SIG-M5 treated with dmso at 0.1 percent for 504 hours (cell line): ENCODE data around the gene DPEP2.
A peak's percentile ranks its signal among the peaks of the same experiment; 100 is the strongest.
"Not testable (repeated sequence)": the region's sequence is repeated elsewhere in the genome, so short reads cannot be mapped to it uniquely, and the experiment has no call there.

Source experiments
- DNase-seq: peaks from one replicate; lab custom pipeline; 2025; ENCODE audit not compliant: unreplicated experiment; lab: John Stamatoyannopoulos, UW

Gene DPEP2

GRCh38 chr16:67998779-67999688 lies at the start of gene DPEP2:
Gene DPEP2, minus strand, starts transcription at chr16:67999484. Its CDS starts 6,272 bp downstream, at chr16:67993212.
- peak; percentile 84 for DNase-seq

GRCh38 chr16:68047987-68048386 lies 48.7 kb upstream of the DPEP2 start:
- DNase-seq = no peak

DNA sequence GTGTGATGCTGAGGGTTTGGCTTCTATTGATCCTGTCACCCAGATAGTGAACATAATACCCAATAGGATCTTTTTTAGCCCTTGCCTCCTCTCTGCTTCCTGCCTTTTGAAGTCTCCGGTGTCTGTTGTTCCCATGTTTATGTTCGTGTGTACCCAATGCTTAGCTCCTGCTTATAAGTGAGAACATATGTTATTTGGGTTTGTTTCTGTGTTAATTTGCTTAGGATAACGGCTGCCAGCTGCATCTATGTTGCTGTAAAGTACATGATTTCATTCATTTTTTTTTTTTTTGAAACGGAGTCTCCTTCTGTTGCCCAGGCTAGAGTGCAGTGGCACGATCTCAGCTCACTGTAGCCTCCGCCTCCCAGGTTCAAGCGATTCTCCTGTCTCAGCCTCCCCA lies 46.8 kb upstream of the DPEP2 start:
- DNase-seq = no peak

GRCh38 chr16:68041783-68042182 lies 42.5 kb upstream of the DPEP2 start:
- peak; percentile 81 for DNase-seq

DNA sequence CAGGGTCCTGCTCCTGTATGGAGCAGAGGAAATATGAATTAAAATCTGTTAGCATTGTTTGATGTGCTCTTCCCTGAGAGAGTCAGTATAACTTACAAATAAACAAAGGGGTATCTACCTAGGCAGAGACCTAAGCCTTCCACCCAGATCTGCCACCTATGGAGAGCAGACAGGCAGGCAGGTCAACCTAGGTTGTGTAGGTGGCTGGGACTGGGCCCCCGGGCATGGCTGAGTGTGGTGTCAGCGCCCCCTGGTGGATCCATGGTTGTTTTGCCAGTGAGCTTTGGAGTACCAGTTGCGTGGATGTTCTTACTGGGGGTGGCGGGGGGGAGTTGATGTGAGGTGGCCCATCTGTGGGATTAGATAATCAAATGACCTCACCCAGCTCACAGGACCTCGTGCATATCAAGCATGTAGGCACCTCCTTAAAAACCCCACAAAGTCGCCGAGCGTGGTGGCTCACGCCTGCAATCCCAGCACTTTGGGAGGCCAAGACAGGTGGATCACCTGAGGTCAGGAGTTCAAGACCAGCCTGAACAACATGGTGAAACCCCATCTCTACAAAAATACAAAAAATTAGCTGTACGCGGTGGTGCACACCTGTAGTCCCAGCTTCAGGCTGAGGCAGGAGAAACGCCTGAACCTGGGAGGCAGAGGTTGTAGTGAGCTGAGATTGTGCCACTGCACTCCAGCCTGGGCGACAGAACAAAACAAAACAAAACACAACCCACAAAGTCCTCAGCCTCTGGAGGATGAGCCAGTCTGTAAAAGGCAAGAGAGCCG lies 41.4 kb upstream of the DPEP2 start:
- DNase-seq = peak; percentile 70

DNA sequence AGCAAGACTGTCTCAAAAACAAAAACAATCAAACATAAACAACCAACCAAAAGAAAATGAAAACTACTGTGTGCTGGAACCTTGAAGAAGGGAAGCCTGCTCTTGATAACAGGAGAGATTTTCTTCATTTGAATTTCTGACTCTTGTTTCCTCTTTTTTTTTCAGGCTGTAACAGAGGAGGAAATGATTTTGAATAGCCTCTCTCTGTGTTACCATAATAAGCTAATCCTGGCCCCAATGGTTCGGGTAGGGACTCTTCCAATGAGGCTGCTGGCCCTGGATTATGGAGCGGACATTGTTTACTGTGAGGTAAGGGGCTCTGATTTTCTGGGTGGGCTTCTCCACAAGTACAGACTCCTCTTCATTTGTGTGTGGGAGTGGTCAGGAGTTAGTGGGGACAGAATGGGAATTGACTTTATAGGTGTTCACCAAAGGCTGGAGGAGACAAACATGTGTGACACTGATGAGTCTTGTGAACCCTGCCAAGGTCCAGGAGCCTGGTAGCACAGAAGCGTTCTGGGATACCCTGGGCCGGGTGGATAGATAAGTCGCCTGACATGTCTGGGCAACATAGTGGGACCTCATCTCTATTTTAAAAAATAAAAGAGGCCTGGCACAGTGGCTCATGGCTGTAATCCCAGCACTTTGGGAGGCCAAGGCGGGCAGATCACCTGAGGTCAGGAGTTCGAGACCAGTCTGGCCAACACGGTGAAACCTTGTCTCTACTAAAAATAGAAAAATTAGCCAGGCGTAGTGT lies 38.7 kb upstream of the DPEP2 start:
- no peak for DNase-seq

GRCh38 chr16:68035227-68035626 lies 35.9 kb upstream of the DPEP2 start:
- no peak for DNase-seq

- DNase-seq = no peak
These were observed 33.8 kb upstream of the DPEP2 start for GRCh38 chr16:68033101-68033500.

DNA sequence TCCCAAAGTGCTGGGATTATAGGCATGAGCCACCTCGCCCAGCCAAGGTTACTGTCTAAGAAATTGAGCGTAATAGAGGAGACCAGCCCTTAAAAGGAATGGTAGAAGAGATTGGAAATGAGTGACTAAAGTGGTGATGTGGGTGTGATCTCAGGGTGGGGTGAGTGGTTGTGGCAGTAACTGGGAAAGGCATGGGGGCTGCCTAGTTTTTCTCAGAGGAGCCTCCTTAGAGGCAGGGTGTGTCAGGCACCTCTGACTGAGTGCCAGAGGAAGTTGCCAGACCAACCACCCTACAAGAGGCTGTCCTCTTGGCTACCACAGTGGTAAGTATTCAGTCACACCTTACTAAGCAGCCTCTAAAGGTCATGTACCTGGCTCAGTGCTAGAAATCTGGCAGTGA lies 32.7 kb upstream of the DPEP2 start:
- DNase-seq = no peak

- DNase-seq = not testable (repeated sequence)
These were observed 30.8 kb upstream of the DPEP2 start for GRCh38 chr16:68030108-68030507.

DNA sequence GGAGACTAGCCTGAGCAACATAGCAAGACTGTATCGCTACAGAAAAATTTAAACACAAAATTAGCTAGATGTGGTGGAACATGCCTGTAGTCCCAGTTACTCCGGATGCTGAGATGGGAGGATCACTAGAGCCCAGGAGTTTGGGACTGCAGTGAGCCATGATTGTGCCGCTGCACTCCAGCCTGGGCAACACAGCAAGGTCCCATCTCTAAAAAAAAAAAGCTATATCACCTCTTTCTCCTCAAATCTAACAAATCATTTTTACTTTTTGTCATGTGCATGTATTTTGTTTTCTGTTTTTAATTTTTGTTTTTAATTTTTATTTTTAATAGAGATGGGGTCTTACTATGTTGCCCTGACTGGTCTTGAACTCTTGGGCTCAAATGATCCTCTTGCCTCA lies 29.7 kb upstream of the DPEP2 start:
- no peak for DNase-seq

- DNase-seq = peak; percentile 85
These were observed 23.6 kb upstream of the DPEP2 start, which contains the start of the genes DDX28 and DUS2 for GRCh38 chr16:68022728-68023537. Gene DDX28, minus strand, starts transcription at chr16:68023232. Its CDS starts 30 bp downstream, at chr16:68023202. Gene DUS2, plus strand, starts transcription at chr16:68023284. Its CDS starts 14,740 bp downstream, at chr16:68038024.

DNA sequence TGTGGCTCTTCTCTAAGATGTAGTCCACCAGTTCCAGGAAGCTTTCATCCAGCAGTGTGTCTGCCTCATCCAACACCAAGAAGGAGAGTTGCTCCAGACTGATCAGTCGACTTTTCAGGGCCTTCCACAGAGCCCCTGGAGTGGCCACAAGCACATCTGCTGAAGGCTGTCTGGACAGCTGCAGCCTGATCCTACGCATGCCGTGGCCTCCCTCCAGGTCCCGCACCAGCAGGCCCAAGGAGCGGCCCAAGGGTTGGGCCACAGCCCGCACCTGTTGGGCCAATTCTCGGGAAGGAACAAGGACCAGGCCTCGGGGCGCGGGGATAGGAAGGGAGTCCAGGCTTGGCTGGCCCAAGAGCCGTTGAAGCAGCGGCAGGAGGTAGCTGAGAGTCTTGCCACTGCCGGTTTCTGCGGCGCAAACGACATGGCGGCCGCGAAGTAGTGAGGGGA lies 23.0 kb upstream of the DPEP2 start:
- DNase-seq = no peak

DNA sequence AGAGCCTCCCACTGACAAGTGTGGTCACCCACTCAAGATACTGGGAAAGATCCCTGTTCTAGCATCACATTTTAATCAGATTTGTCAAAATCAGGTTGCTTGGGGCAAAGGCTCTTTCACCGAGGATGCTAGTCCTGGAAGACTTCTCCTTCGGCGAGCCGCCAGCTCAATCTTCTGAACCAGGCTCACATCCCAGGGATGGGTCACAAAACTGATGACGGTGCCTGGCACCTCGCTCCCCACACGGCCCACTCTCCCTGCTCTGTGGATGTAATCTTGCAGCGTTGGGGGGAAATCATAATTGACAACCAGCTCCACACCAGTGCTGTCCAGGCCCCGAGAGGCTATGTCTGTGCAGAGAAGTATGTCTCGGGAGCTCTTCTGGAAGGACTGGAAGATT lies 22.2 kb upstream of the DPEP2 start:
- DNase-seq = no peak

GRCh38 chr16:68019167-68019680 lies 19.9 kb upstream of the DPEP2 start:
- DNase-seq = no peak

DNA sequence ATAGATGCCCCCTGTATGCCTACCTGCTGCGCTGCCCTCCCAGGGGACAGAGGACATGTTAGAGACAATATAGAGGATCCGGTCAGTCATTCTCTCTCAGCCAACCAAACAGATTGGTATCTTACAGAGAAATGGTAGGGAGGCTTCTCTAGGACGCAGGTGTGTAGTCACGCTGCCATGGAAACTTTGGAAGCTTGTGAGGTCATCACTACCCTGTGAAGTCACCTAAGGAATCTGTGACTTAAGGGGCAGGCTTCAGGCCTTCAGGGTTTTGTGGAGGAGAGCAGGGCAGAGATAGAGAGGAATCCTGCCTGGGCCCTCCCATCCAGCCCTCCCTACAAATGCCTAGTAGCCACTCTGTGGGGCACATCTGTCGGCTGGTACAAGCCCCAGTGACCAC lies 16.4 kb upstream of the DPEP2 start, which contains the start of gene DPEP2NB:
Gene DPEP2NB, minus strand, starts transcription at position 231 of the 400 bp plus-strand sequence. Its CDS starts 141 bp downstream, at position 90.
- no peak for DNase-seq

- no peak for DNase-seq
These were observed 14.2 kb upstream of the DPEP2 start for GRCh38 chr16:68013440-68013839.

GRCh38 chr16:68009872-68010271 lies 10.6 kb upstream of the DPEP2 start:
- DNase-seq = not testable (repeated sequence)

DNA sequence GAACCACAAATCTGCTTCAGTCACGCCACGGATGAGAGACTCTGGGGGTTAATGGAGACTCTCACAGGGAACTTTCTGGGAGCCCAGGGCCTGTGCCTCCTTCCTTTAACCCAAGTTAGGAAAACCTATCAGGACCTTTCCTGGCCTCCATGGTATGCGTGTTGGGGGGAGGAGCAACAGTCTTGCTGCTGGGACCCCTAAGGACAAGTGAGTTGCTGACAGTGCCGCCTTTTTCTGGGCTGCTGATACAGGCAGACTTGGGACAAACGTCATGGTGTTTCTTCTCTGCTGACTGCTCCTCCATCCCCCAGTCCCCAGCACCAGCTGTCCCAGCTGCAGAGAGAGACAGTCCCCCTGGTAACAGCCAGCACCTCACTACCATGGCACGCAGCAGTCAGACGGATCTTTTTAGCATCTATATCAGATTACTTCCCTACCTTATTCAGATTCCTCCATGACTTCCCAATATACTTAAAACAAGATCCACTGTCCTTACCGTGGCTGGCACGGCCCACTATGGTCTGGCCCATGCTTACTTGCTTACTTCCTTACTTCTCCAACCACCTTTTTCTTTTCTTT lies 10.0 kb upstream of the DPEP2 start:
- no peak for DNase-seq
